DND-41 (cell line): ENCODE data around the gene RNF41.

Experiments
- ATAC-seq: fragments of 200-7000 bp; cut with Tn5 transposase; 3 replicates; pipeline ENCODE4 v1.9.1; 2021; ENCODE audit warnings: low read depth; ENCODE audit not compliant: insufficient read depth
- DNase-seq: peaks from one replicate; pipeline ENCODE4 v3.0.0-alpha.2; 2020
- H2AFZ ChIP-seq: 2 replicates; pipeline ENCODE4 v1.6.0; 2012; ENCODE audit warnings: low read depth, low read length
- H3K27ac ChIP-seq: 2 replicates; pipeline ENCODE4 v1.5.1; 2012; ENCODE audit warnings: low read length, inconsistent platforms
- H3K27me3 ChIP-seq: fragments of 200-600 bp; sonication (generic); 2 replicates; pipeline ENCODE4 v1.6.0; 2012; ENCODE audit warnings: low read length, mild to moderate bottlenecking, inconsistent platforms; ENCODE audit not compliant: insufficient read depth, poor library complexity
- H3K36me3 ChIP-seq: 2 replicates; pipeline ENCODE4 v1.5.1; 2012; ENCODE audit warnings: low read length, inconsistent platforms; ENCODE audit not compliant: insufficient read depth
- H3K4me1 ChIP-seq: 2 replicates; pipeline ENCODE4 v1.5.1; 2012; ENCODE audit warnings: mild to moderate bottlenecking, low read length; ENCODE audit not compliant: insufficient read depth
- H3K4me2 ChIP-seq: 2 replicates; pipeline ENCODE4 v1.6.0; 2012; ENCODE audit warnings: mild to moderate bottlenecking, moderate library complexity, low read length, inconsistent platforms; ENCODE audit not compliant: insufficient read depth
- H3K4me3 ChIP-seq, 2 experiments: fragments of 200-600 bp in 1 of 2; shearing (Covaris generic) in 1 of 2; 2 replicates each; pipeline ENCODE4 v1.5.1; 2012 to 2016; ENCODE audit warnings: inconsistent platforms in 2 of 2, low read length in 2 of 2, mild to moderate bottlenecking in 2 of 2, low read depth in 1 of 2, moderate library complexity in 1 of 2
- H3K79me2 ChIP-seq: 2 replicates; pipeline ENCODE4 v1.6.0; 2012; ENCODE audit warnings: low read length, inconsistent platforms; ENCODE audit not compliant: insufficient read depth
- H3K9ac ChIP-seq: 2 replicates; pipeline ENCODE4 v1.6.0; 2012; ENCODE audit warnings: low read depth, mild to moderate bottlenecking, inconsistent platforms, low read length, moderate library complexity
- H3K9me3 ChIP-seq: 2 replicates; pipeline ENCODE4 v1.5.1; 2012; ENCODE audit warnings: low read length, moderate library complexity, mild to moderate bottlenecking, inconsistent platforms; ENCODE audit not compliant: insufficient read depth, severe bottlenecking
- H4K20me1 ChIP-seq: 2 replicates; pipeline ENCODE4 v1.6.0; 2012; ENCODE audit warnings: low read length; ENCODE audit not compliant: insufficient read depth
- EZH2 ChIP-seq: IDR thresholded peaks from 3 replicates; pipeline ENCODE4 v1.6.1; 2012; ENCODE audit warnings: borderline replicate concordance, low read depth, mild to moderate bottlenecking, moderate library complexity, low read length, inconsistent platforms; ENCODE audit not compliant: severe bottlenecking
- TF ChIP-seq, protein P1 (sequence below): IDR thresholded peaks from 2 replicates; pipeline ENCODE4 v1.5.1; 2012; ENCODE audit warnings: borderline replicate concordance, low read length, moderate library complexity, mild to moderate bottlenecking; ENCODE audit not compliant: poor library complexity, severe bottlenecking; ENCODE audit errors: extremely low read depth

RNF41 gene

DNA sequence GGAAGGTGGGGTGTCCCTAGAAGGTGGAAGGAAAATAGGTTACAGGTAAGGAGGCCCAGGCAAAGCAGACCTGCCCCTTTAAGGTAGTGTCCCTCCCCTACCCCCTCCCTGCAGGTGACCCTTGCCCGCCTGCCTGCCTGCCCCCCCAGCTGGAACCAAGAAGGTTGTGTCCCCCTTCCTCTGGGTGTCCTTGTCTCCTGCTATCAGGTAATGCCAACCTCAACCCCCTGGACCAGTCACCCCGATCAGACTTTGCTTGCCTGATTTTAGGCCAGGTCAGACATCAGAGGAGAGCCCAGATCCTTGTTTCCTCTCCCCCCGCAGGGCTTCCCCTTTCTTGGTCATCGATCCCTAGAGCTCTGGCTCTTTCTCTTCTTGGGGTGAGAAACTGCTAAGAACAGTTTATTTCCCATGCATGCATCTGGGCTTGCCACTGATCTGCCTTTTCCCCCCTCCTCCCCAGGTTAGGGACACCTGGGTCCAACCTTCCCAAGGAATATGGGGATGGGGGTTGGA, 8.3 kb upstream of the RNF41 start, which contains the start of gene SLC39A5:
SLC39A5 (plus strand) TSS at position 136 of the 516 bp plus-strand sequence. CDS start 1,224 bp downstream, outside the sequence.
- no peaks in the 10 kb centered on the region for H3K9me3 ChIP-seq
- H3K27ac ChIP-seq, result no peak within 1 kb of the TSS
- peaks cover 11% of the 10 kb centered on the region for H3K79me2 ChIP-seq
- H3K4me1 ChIP-seq, result peaks cover 14% of the 10 kb centered on the region
- H4K20me1 ChIP-seq, result no peaks in the 10 kb centered on the region
- ATAC-seq (no peak), DNase-seq (no peak)
- H3K27me3 ChIP-seq, result no peaks in the 10 kb centered on the region
- no peak for TF ChIP-seq EZH2
- TF ChIP-seq, protein P1, sequence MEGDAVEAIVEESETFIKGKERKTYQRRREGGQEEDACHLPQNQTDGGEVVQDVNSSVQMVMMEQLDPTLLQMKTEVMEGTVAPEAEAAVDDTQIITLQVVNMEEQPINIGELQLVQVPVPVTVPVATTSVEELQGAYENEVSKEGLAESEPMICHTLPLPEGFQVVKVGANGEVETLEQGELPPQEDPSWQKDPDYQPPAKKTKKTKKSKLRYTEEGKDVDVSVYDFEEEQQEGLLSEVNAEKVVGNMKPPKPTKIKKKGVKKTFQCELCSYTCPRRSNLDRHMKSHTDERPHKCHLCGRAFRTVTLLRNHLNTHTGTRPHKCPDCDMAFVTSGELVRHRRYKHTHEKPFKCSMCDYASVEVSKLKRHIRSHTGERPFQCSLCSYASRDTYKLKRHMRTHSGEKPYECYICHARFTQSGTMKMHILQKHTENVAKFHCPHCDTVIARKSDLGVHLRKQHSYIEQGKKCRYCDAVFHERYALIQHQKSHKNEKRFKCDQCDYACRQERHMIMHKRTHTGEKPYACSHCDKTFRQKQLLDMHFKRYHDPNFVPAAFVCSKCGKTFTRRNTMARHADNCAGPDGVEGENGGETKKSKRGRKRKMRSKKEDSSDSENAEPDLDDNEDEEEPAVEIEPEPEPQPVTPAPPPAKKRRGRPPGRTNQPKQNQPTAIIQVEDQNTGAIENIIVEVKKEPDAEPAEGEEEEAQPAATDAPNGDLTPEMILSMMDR, result no peak
- no peak within 1 kb of the TSS for H3K4me3 ChIP-seq
- no peak within 1 kb of the TSS for H2AFZ ChIP-seq
- no peak within 1 kb of the TSS for H3K4me2 ChIP-seq
- H3K9ac ChIP-seq, result no peak within 1 kb of the TSS
- H3K36me3 ChIP-seq, result peaks cover 17% of the 10 kb centered on the region

DNA sequence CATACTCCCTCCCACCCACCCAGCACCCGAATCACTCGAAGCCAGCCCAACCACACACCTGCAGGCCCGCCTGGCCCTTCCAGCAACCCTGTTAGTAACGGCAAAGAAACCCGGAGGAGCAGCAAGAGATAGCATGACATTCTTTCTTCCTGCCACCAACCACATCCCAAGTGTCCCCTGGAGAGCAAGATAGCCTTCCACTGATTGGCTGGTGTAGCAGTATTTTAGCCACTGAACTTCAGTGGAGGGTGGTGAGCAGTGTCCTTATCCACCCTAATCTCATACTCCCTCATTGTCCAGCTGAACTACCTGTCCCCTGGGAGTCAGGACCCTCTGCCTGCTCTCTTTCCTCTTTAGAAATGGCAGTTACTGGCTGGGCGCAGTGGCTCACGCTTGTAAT, 7.4 kb upstream of the RNF41 start:
- Histone ChIP-seq H3K36me3 (peaks cover 17% of the 10 kb centered on the region), H3K4me3 (no peak overlapping the region), H3K27ac (no peak overlapping the region), H4K20me1 (no peaks in the 10 kb centered on the region), H3K9ac (no peak overlapping the region), H2AFZ (no peak overlapping the region), H3K9me3 (no peaks in the 10 kb centered on the region), H3K27me3 (no peaks in the 10 kb centered on the region), H3K4me2 (no peak overlapping the region), H3K4me1 (peaks cover 19% of the 10 kb centered on the region), H3K79me2 (peaks cover 18% of the 10 kb centered on the region)
- DNase-seq (no peak), ATAC-seq (no peak)
- TF ChIP-seq EZH2, result no peak
- TF ChIP-seq, protein P1, result no peak

DNA sequence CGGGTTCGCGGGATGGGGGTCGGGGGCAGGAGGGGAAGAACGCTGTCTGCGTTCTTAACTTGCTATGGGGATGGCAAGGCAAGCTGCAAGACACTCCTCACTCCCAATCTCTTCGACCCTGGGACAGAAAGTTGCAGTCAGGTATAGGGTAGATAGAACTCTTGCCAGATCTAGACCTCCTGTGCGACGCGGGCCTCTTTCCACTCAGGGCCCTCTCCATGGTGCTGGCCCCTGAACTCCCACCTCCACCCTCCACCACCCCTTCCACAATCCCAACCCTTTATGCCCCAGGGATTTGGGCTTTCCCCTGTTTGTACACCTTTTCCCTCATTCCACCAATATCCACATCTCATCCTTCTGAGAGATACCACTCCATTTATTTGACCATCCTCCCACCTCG, 3.2 kb upstream of the RNF41 start:
- peak overlapping the region; percentile 65 for H3K27ac ChIP-seq
- H3K79me2 ChIP-seq, result peaks cover 43% of the 10 kb centered on the region

More for the DNA sequence above, 3.2 kb upstream of the RNF41 start:
- peak; percentile 34 for DNase-seq
- ATAC-seq, result no peak
- H2AFZ ChIP-seq, result peak overlapping the region; percentile 82; the same call in 1 of the 2 replicates
- H3K4me1 ChIP-seq, result peaks cover 51% of the 10 kb centered on the region
- peak overlapping the region; percentile 97 for H3K4me2 ChIP-seq
- TF ChIP-seq, protein P1, result no peak
- no peak for TF ChIP-seq EZH2
- H4K20me1 ChIP-seq, result 0 out of 2 replicates have a peak, but pooled peaks cover 3% of the 10 kb centered on the region
- no peaks in the 10 kb centered on the region for H3K9me3 ChIP-seq
- H3K27me3 ChIP-seq, result no peaks in the 10 kb centered on the region
- H3K9ac ChIP-seq, result peak overlapping the region; percentile 65
- H3K4me3 ChIP-seq, result peak overlapping the region; percentile 67; a peak in 3 of 4 replicates
- peaks cover 17% of the 10 kb centered on the region for H3K36me3 ChIP-seq
